Fibroblast of lung (primary cell): Measurements from ENCODE around the gene FGF14.

Source experiments
- EZH2 ChIP-seq: IDR thresholded peaks from 2 replicates; pipeline ENCODE4 v1.5.1; 2012; ENCODE audit warnings: low read length, control low read depth, mild to moderate bottlenecking; ENCODE audit errors: missing control alignments
- TF ChIP-seq, protein P1 (sequence below), 2 donors: IDR thresholded peaks in 1 of 2; conservative IDR thresholded peaks in 1 of 2; 1 replicate in 1 of 2; 2 replicates in 1 of 2; pipeline ENCODE4 v1.5.1; 2011 to 2012; ENCODE audit warnings: low read length in 2 of 2, control low read depth in 1 of 2, inconsistent platforms in 1 of 2, low read depth in 1 of 2, mild to moderate bottlenecking in 1 of 2

DNA sequence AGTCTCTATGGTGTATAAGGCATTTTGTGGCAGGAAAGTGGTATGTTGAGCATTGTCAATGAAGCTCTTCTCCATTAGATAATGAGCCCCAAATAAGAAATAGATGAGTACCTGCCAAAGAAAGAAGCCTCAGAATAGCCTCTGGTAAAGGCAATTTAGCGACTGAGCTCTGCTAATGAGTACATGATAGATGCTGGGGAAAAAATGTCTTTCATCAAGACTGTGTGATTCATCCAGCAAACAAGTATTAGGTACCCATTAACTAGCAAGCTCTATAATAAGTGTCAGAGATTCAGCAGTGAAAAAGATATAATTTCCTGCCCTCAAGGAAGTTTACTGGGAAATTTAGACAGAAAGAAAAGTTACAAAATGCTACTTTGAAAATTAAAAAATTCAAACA, 654.8 kb downstream of the FGF14 start:
- TF ChIP-seq, protein P1, sequence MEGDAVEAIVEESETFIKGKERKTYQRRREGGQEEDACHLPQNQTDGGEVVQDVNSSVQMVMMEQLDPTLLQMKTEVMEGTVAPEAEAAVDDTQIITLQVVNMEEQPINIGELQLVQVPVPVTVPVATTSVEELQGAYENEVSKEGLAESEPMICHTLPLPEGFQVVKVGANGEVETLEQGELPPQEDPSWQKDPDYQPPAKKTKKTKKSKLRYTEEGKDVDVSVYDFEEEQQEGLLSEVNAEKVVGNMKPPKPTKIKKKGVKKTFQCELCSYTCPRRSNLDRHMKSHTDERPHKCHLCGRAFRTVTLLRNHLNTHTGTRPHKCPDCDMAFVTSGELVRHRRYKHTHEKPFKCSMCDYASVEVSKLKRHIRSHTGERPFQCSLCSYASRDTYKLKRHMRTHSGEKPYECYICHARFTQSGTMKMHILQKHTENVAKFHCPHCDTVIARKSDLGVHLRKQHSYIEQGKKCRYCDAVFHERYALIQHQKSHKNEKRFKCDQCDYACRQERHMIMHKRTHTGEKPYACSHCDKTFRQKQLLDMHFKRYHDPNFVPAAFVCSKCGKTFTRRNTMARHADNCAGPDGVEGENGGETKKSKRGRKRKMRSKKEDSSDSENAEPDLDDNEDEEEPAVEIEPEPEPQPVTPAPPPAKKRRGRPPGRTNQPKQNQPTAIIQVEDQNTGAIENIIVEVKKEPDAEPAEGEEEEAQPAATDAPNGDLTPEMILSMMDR (conservative IDR thresholded peaks at IDR 0.05 in 1 of 2, IDR thresholded peaks at IDR 0.05 in 1 of 2; ENCODE audit: low read depth in 1 of 2, low read length in 2 of 2) = no peak
- no peak for TF ChIP-seq EZH2
